A549 (cell line): ENCODE data around the gene NME7. TPM values are rescaled to one million over a fixed set of nuclear protein-coding genes. Genes with fewer than 3 reads are reported as not detected.

Experiments
- ATAC-seq, 2 experiments: fragments of 200-7000 bp in 1 of 2; fragments of >200 bp in 1 of 2; cut with Nextera tagmentation in 1 of 2; cut with Tn5 transposase in 1 of 2; 3 replicates each; pipeline versions ENCODE4 v1.8.0 to v1.9.1; 2018 to 2020; ENCODE audit warnings: mild to moderate bottlenecking in 1 of 2, moderate library complexity in 1 of 2
- CTCF ChIA-PET: fragments of 300-600 bp; sonication (Branson Sonifier 250); formaldehyde crosslinking; extraction: SDS; loops from one replicate; lab custom pipeline; 2021; ENCODE audit warnings: antibody characterized with exemption, inconsistent platforms; lab: Yijun Ruan, JAX
- POLR2A ChIA-PET: fragments of 350-600 bp; formaldehyde crosslinking; extraction: SDS; loops from one replicate; lab custom pipeline; 2021; ENCODE audit warnings: antibody characterized with exemption, inconsistent platforms; lab: Yijun Ruan, JAX
- DNase-seq, 2 experiments: peaks; one replicate each; pipeline versions ENCODE4 v3.0.0 to v3.0.0-alpha.2; 2011 to 2016; ENCODE audit warnings: low read depth in 1 of 2, low spot score in 1 of 2
- FAIRE-seq: peaks from 2 replicates; lab custom pipeline; 2011; peaks lifted over from hg19 to GRCh38; lab: Jason Lieb, UNC
- H3K27ac ChIP-seq, 2 experiments: fragments of >200 bp; sonication (Bioruptor Twin); formaldehyde crosslinking; 3 replicates each; pipeline ENCODE4 v1.5.1; 2016 to 2017
- H3K4me1 ChIP-seq: fragments of >200 bp; sonication (Bioruptor Twin); formaldehyde crosslinking; 3 replicates; pipeline ENCODE4 v1.6.1; 2016
- H3K4me2 ChIP-seq: fragments of >200 bp; sonication (Bioruptor Twin); formaldehyde crosslinking; 3 replicates; pipeline ENCODE4 v1.6.1; 2016
- H3K4me3 ChIP-seq: fragments of >200 bp; sonication (Bioruptor Twin); formaldehyde crosslinking; 3 replicates; pipeline ENCODE4 v1.5.1; 2016
- H3K9me3 ChIP-seq: fragments of >200 bp; sonication (Bioruptor Twin); formaldehyde crosslinking; 3 replicates; pipeline ENCODE4 v1.6.1; 2016
- ATOH8 ChIP-seq: fragments of 250-450 bp; sonication (Bioruptor Pico); IDR thresholded peaks from 2 replicates; pipeline ENCODE4 v1.5.0; 2020; ENCODE audit warnings: low read depth, mild to moderate bottlenecking, moderate library complexity
- CBX2 ChIP-seq: fragments of 200-600 bp; sonication (generic); IDR thresholded peaks from 2 replicates; pipeline ENCODE4 v1.6.1; 2016; ENCODE audit warnings: low read depth, mild to moderate bottlenecking, borderline replicate concordance
- CBX8 ChIP-seq: fragments of 200-600 bp; sonication (generic); IDR thresholded peaks from 2 replicates; pipeline ENCODE4 v1.6.1; 2016
- CHD2 ChIP-seq: fragments of 150-350 bp; IDR thresholded peaks from 2 replicates; pipeline ENCODE4 v1.6.1; 2014; ENCODE audit warnings: low read length; ENCODE audit not compliant: partially characterized antibody
- CTCF ChIP-seq: fragments of >200 bp; sonication (Bioruptor Twin); formaldehyde crosslinking; IDR thresholded peaks from 3 replicates; pipeline ENCODE4 v1.5.1; 2016
- ELK1 ChIP-seq: fragments of 150-350 bp; IDR thresholded peaks from 2 replicates; pipeline ENCODE4 v1.6.1; 2014; ENCODE audit warnings: low read depth, mild to moderate bottlenecking, low read length
- EP300 ChIP-seq, 2 experiments: fragments of >200 bp; sonication (Bioruptor Twin); formaldehyde crosslinking; IDR thresholded peaks; 2 replicates in 1 of 2; 3 replicates in 1 of 2; pipeline ENCODE4 v1.6.1; 2016 to 2017
- ESRRA ChIP-seq: fragments of 150-350 bp; IDR thresholded peaks from 2 replicates; pipeline ENCODE4 v1.6.1; 2014; ENCODE audit warnings: mild to moderate bottlenecking, low read length, borderline replicate concordance
- FOSL2 ChIP-seq, 2 experiments: fragments of 450-650 bp in 1 of 2; fragments of >200 bp in 1 of 2; sonication (Bioruptor Twin) in 1 of 2; formaldehyde crosslinking; IDR thresholded peaks; 2 replicates each; pipeline versions ENCODE4 v1.5.0 to v1.6.1; 2016 to 2020; ENCODE audit warnings: mild to moderate bottlenecking in 1 of 2, moderate library complexity in 1 of 2
- GATA3 ChIP-seq: IDR thresholded peaks from 2 replicates; pipeline ENCODE4 v1.6.1; 2012; ENCODE audit warnings: borderline replicate concordance
- HMGXB4 ChIP-seq: fragments of 250-450 bp; sonication (Bioruptor Pico); IDR thresholded peaks from 2 replicates; pipeline ENCODE4 v1.5.0; 2021; ENCODE audit warnings: mild to moderate bottlenecking, moderate library complexity, borderline replicate concordance
- HOXB13 ChIP-seq: fragments of 250-450 bp; sonication (Bioruptor Pico); IDR thresholded peaks from 2 replicates; pipeline ENCODE4 v1.5.0; 2020; ENCODE audit warnings: low read depth, mild to moderate bottlenecking, moderate library complexity
- HOXB5 ChIP-seq: fragments of 250-450 bp; sonication (Bioruptor Pico); IDR thresholded peaks from 2 replicates; pipeline ENCODE4 v1.5.0; 2020; ENCODE audit warnings: mild to moderate bottlenecking, moderate library complexity
- JUN ChIP-seq, 2 experiments: fragments of >200 bp; sonication (Bioruptor Twin); formaldehyde crosslinking; IDR thresholded peaks; 2 replicates in 1 of 2; 3 replicates in 1 of 2; pipeline ENCODE4 v1.6.1; 2016 to 2017
- JUNB ChIP-seq: fragments of >200 bp; sonication (Bioruptor Twin); formaldehyde crosslinking; IDR thresholded peaks from 2 replicates; pipeline ENCODE4 v1.6.1; 2016
- MAFK ChIP-seq: fragments of 450-650 bp; IDR thresholded peaks from 2 replicates; pipeline ENCODE4 v1.6.1; 2014; ENCODE audit not compliant: partially characterized antibody
- MAX ChIP-seq: IDR thresholded peaks from 2 replicates; pipeline ENCODE4 v1.6.1; 2012
- NFE2L2 ChIP-seq: fragments of 150-350 bp; conservative IDR thresholded peaks from 2 replicates; pipeline ENCODE4 v1.6.1; 2014; ENCODE audit warnings: low read length
- NPAS2 ChIP-seq: fragments of 250-450 bp; sonication (Bioruptor Pico); IDR thresholded peaks from 2 replicates; pipeline ENCODE4 v1.8.0; 2022; ENCODE audit warnings: mild to moderate bottlenecking, moderate library complexity, borderline replicate concordance
- PHF8 ChIP-seq: fragments of 200-600 bp; sonication (generic); IDR thresholded peaks from 2 replicates; pipeline ENCODE4 v1.6.1; 2016; ENCODE audit warnings: low read depth, mild to moderate bottlenecking, antibody characterized with exemption, moderate library complexity, borderline replicate concordance
- POLR2A ChIP-seq: IDR thresholded peaks from 2 replicates; pipeline ENCODE4 v1.6.1; 2012; ENCODE audit warnings: mild to moderate bottlenecking, low read length
- RAD21 ChIP-seq, 2 experiments: fragments of >200 bp in 1 of 2; sonication (Bioruptor Twin) in 1 of 2; formaldehyde crosslinking in 1 of 2; IDR thresholded peaks in 1 of 2; conservative IDR thresholded peaks in 1 of 2; 2 replicates in 1 of 2; 3 replicates in 1 of 2; pipeline ENCODE4 v1.6.1; 2012 to 2018; ENCODE audit warnings: inconsistent platforms in 1 of 2
- RARB ChIP-seq: fragments of 250-450 bp; sonication (Bioruptor Pico); IDR thresholded peaks from 2 replicates; pipeline ENCODE4 v1.8.0; 2021; ENCODE audit warnings: mild to moderate bottlenecking, moderate library complexity
- REST ChIP-seq: fragments of 200-600 bp; sonication (generic); IDR thresholded peaks from 2 replicates; pipeline ENCODE4 v1.6.1; 2016; ENCODE audit warnings: antibody characterized with exemption, mild to moderate bottlenecking, moderate library complexity
- RFX5 ChIP-seq: fragments of 450-650 bp; IDR thresholded peaks from 2 replicates; pipeline ENCODE4 v1.7.1; 2014; ENCODE audit warnings: antibody characterized with exemption, mild to moderate bottlenecking, moderate library complexity
- RNF2 ChIP-seq: fragments of 200-600 bp; sonication (generic); IDR thresholded peaks from 2 replicates; pipeline ENCODE4 v1.6.1; 2016; ENCODE audit warnings: low read depth, mild to moderate bottlenecking, antibody characterized with exemption, moderate library complexity, borderline replicate concordance
- TFCP2L1 ChIP-seq: fragments of 250-450 bp; sonication (Bioruptor Pico); IDR thresholded peaks from 2 replicates; pipeline ENCODE4 v1.5.0; 2021; ENCODE audit warnings: mild to moderate bottlenecking
- ZFP36 ChIP-seq: fragments of 450-650 bp; IDR thresholded peaks from 2 replicates; pipeline ENCODE4 v1.6.1; 2014; ENCODE audit warnings: borderline replicate concordance; ENCODE audit not compliant: partially characterized antibody
- ZSCAN20 ChIP-seq: fragments of 250-450 bp; sonication (Bioruptor Pico); IDR thresholded peaks from 2 replicates; pipeline ENCODE4 v1.8.0; 2022; ENCODE audit warnings: mild to moderate bottlenecking, moderate library complexity
- WGBS: methylation state at CpG from one replicate; pipeline ENCODE4 v1.1.6; 2017; ENCODE audit errors: missing lambda C conversion rate; 5-methylcytosine and 5-hydroxymethylcytosine counted together
- polyA minus RNA-seq: library from RNA; depleted of rRNA, polyadenylated mRNA; stranded (reverse); fragments of >200 nt; gene quantifications from 2 replicates; pipeline ENCODE4 v1.2.3, GENCODE V29; 2011; rRNA and poly(A)+ RNA removed
- polyA plus RNA-seq, 4 experiments: library from polyadenylated mRNA; depleted of rRNA in 3 of 4; stranded (reverse); fragments of >200 nt; fragmentation: RNase III in 1 of 4; extraction: RNeasy Plus Mini Kit Qiagen cat#74134 plus additional on column Dnase treatment in 1 of 4; gene quantifications; 2 replicates in 3 of 4; 3 replicates in 1 of 4; pipeline ENCODE4 v1.2.3, GENCODE V29; 2011 to 2017

NME7 gene
- polyA plus RNA-seq (2011; rRNA removed): 29.6 and 39.5 TPM in 2 replicates
- 10.1 and 11.5 TPM in 2 replicates for polyA plus RNA-seq (2012; cell fraction: cytosol; rRNA removed)
- polyA plus RNA-seq (2012; cell fraction: nucleus; rRNA removed): 2.7 and 7.1 TPM in 2 replicates
- 53.5 to 62.3 TPM (median 57.7 TPM) in 3 replicates for polyA plus RNA-seq (2017; fragmentation: RNase III; extraction: RNeasy Plus Mini Kit Qiagen cat#74134 plus additional on column Dnase treatment)
- 19.7 and 22.2 TPM in 2 replicates for polyA minus RNA-seq

GRCh38 chr1:169367686-169368405 is at the start of gene NME7, which contains the start of gene BLZF1:
Gene NME7 (minus strand): TSS chr1:169367797. CDS start chr1:169367710, 87 bp downstream.
Gene BLZF1 (plus strand): TSS chr1:169368195. CDS start chr1:169369523, 1,328 bp downstream.
- ChIA-PET CTCF (interaction anchor here (1.2 to 2.1 kb wide), 5 partner anchors 19 to 764 kb away, joined by 3 to 7 read pairs (median 5); no protein-coding TSS in a partner anchor), POLR2A (interaction anchor here (0.8 to 1.5 kb wide), 3 partner anchors 33 to 261 kb away, joined by 3 to 9 read pairs (median 4); partner anchors contain the start of genes ATP1B1 and SLC19A2)
- DNase-seq (peak; percentile 92 to 97), ATAC-seq (peak; percentile 99), FAIRE-seq (peak; percentile 94)
- Histone ChIP-seq H3K4me1 (peaks cover 20% of the 10 kb centered on the region; the same call in 2 of the 3 replicates), H3K9me3 (peaks cover 11% of the 10 kb centered on the region; the same call in 2 of the 3 replicates), H3K4me3 (peak within 1 kb of the TSS; percentile 84), H3K27ac (peak within 1 kb of the TSS; percentile 78 to 88), H3K4me2 (peak within 1 kb of the TSS; percentile 89)
- WGBS: 2% methylated on average over 36 of the region's 37 CpGs
- TF ChIP-seq ZFP36: no peak
- peak; percentile 90 for TF ChIP-seq MAX
- no peak for TF ChIP-seq RNF2
- no peak for TF ChIP-seq HOXB13
- peak; percentile 11 for TF ChIP-seq MAFK
- peak; percentile 53 to 56; a peak in 3 of 5 replicates for TF ChIP-seq JUN (IDR thresholded peaks at IDR 0.05)
- TF ChIP-seq CTCF: no peak
- TF ChIP-seq ZSCAN20: no peak
- no peak for TF ChIP-seq TFCP2L1 (CRISPR knock-in tag)
- TF ChIP-seq POLR2A: peak; percentile 40
- TF ChIP-seq GATA3: peak; percentile 21; the same call in 1 of the 2 replicates
- TF ChIP-seq CBX8: no peak
- TF ChIP-seq ELK1: no peak
- no peak for TF ChIP-seq RAD21 (conservative IDR thresholded peaks at IDR 0.05 in 1 of 2, IDR thresholded peaks at IDR 0.05 in 1 of 2)
- peak; percentile 55; the same call in 1 of the 2 replicates for TF ChIP-seq PHF8
- no peak for TF ChIP-seq NFE2L2
- no peak for TF ChIP-seq ATOH8 (CRISPR knock-in tag)
- TF ChIP-seq CHD2: no peak
- no peak for TF ChIP-seq JUNB
- no peak for TF ChIP-seq HMGXB4
- TF ChIP-seq RARB (CRISPR knock-in tag): no peak
- no peak for TF ChIP-seq EP300 (IDR thresholded peaks at IDR 0.05)
- no peak for TF ChIP-seq CBX2
- TF ChIP-seq FOSL2 (IDR thresholded peaks at IDR 0.05): no peak
- no peak for TF ChIP-seq FOSL2 (CRISPR knock-in tag; IDR thresholded peaks at IDR 0.05)
- TF ChIP-seq REST: no peak
- TF ChIP-seq RFX5: no peak
- TF ChIP-seq NPAS2 (CRISPR knock-in tag): no peak
- TF ChIP-seq ESRRA: no peak
- no peak for TF ChIP-seq HOXB5 (CRISPR knock-in tag)
